Retinal pigment epithelial cell (primary cell): ENCODE data around the gene SLC22A4.

Experiments
- DNase-seq: peaks from one replicate; pipeline ENCODE4 v3.0.0-alpha.2; 2010; ENCODE audit warnings: low read depth
- H3K4me3 ChIP-seq: 2 replicates; pipeline ENCODE4 v1.5.1; 2011; ENCODE audit warnings: mild to moderate bottlenecking, low read length, control low read depth, moderate library complexity
- CTCF ChIP-seq: conservative IDR thresholded peaks from 2 replicates; pipeline ENCODE4 v1.5.1; 2011; ENCODE audit warnings: low read depth, low read length, control low read depth, inconsistent platforms

Gene SLC22A4

GRCh38 chr5:132271251-132272246 lies 22.6 kb upstream of the SLC22A4 start:
- DNase-seq, result no peak
- TF ChIP-seq CTCF, result no peak

DNA sequence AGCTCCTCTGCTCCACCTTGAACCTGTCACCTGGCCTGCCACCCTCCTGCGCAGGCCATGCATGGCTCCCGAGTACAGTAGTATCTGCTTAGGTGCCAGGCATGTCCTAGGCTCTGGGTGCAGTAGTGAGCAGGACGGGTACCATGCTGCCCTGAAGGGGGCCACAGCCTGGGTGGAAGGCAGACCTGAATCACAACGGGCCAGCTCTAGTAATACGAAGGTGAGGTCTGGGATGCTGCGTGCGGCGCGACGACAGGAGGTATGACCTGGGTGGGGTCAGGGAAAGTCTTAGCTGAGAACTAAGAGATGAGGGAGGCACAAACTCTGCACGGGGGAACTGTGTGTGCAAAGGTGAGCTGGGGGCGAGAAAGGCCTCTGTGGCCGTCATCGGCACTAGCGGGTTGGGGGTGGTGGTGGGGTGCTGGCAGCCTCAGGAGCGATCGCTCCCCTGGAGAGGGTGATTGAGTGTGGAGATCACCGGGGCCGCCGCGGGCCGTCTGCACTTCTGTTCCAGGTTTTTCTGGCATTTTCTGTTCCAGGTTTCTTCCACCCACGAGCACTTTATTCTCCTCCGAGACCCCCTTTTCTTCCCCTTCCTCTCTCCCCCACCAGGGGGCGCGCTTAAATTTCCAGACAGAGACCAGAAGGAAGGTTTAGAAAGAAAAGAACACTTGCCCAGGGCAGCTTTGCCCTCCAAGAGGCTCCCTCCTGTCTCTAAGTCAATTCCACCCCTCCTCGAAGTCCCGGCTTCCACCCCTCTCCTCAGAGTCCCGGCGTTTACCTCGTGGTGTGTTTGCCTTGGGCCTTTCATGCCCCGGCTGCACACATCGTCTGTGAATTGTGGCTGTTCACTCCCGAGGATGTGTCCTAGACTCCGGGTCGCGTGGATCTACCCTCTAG lies 21.6 kb upstream of the SLC22A4 start:
- peak; percentile 87 for TF ChIP-seq CTCF
- no peak overlapping the region for H3K4me3 ChIP-seq
- no peak for DNase-seq

More at GRCh38 chr5:132271251-132272246, 22.6 kb upstream of the SLC22A4 start:
- no peak overlapping the region for H3K4me3 ChIP-seq

DNA sequence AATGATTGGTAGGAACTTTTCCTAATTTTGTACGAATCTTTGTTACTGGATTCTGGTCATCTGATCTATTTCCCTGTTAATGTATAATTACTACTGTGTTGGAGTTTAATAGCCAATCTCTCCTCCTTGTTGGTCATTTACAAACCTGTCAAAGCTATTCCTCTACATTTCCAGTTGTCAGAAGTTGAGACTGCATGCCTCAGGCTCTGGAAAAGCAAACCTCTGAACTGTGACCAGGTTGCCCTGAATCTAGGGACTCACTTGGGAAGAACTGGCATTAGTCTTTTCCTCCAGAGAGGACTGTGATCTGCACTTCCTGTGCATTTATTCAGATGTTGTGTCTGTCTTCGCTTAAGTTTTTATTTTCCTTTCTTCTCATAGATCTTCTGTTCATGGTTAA lies 20.6 kb upstream of the SLC22A4 start:
- H3K4me3 ChIP-seq, result no peak overlapping the region
- no peak for TF ChIP-seq CTCF
- DNase-seq, result no peak

GRCh38 chr5:132274050-132274792 lies 20.0 kb upstream of the SLC22A4 start:
- TF ChIP-seq CTCF, result no peak
- DNase-seq, result no peak
- no peak overlapping the region for H3K4me3 ChIP-seq

DNA sequence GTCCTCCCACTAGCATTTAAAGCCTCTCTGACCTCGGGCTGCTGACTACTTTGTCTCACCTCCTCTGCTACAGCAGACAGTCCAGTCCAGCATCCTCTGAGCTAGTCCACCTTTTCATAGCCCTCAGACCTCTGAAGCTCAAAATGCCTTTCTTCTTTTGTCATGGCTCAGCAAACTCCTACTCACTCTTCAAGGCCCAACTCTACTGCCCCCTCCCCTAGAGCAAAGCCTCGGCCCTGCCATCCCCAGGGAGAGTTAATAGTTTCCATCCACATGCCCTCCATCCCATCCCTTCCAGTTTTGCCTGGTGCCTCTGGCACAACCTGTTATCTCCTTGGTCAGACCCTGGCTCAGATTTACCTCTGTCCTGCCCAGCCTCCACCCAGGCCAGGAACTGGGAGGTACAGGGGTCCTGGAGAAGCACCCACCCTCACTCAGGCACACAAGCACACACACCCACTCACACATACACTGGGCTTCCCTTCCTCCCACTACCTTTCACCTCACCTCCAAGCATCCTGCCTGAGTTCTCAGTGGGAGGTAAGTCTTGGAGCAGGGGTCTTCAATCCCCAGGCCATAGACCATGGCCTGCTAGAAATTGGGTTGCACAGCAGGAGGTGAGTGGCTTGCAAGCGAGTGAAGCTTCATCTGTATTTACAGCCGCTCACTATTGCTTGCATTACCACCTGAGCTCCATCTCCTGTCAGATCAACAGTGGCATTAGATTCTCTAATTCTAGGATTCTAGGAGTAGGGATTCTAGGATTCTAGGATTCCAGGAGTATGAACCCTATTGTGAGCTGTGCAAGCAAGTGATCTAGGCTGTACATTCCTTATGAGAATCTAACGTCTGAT lies 18.6 kb upstream of the SLC22A4 start:
- no peak for DNase-seq
- TF ChIP-seq CTCF, result no peak

DNA sequence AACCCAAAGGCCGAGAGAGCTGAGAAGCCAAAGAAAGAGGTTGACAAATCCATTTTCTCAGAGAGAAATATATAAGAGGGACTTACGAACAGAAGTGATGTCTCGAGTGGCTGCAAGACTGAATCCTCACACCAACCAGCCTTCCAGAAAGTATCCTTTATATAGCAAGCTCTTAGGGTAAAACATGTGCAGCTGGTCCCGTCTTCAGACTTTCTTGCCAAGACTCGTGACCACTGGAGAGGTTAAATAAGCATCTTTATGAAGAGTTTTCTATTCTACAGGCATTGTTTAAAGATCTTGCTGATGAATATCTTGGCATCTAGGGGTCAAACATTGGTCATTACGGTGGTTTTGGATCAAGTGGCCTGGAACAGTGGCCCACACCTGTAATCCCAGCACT lies 16.9 kb upstream of the SLC22A4 start:
- TF ChIP-seq CTCF, result no peak
- no peak for DNase-seq

More for the DNA sequence above, 18.6 kb upstream of the SLC22A4 start:
- H3K4me3 ChIP-seq, result no peak overlapping the region

More for the DNA sequence above, 16.9 kb upstream of the SLC22A4 start:
- no peak overlapping the region for H3K4me3 ChIP-seq
